Measurements from ENCODE around the gene ZNF605. TPM values are rescaled to one million over a fixed set of nuclear protein-coding genes. Genes with fewer than 3 reads are reported as not detected.
"Not testable (repeated sequence)": the region's sequence is repeated elsewhere in the genome, so short reads cannot be mapped to it uniquely, and the experiment has no call there.

The ZNF605 gene
- total RNA-seq (2014; rRNA removed; shearing (Covaris generic); ENCODE audit: low replicate concordance), result 4.3 and 8.1 TPM in 2 replicates

DNA sequence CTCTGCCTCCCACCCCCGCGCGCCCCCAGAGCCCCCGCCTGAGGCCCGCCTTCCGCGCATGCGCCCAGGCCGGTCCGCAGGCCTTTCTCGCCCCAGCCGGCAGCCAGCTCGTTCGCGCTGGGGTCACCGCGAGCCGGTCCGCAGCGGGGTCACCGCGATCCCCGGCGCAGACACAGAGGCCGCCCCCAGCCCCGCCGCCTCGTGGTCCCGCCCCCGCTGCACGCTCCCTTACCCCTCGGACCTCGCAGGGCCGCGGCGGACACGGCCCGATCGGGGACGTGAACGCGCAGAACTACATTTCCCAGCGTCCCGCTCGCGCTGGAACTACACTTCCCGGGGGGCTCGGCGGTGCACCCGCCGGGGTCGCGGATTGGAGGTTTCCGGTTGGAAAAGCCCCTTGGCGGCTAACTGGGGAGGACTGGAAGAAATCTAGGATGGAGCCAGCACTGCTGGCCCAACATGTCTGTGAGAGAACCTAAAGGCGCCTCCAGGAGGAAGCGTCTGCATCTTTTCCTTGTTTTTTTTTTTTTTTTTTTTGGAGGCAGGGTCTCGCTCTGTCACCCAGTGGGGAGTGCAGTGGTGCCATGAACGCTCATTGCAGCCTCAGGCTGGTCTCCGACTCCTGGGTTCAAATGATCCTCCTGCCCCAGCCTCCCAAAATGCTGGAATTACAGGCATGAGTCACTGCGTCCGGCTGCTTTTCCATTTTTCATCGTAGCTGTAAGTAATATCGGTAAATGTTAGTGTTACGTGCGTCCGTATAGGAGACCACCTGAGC lies at the start of gene ZNF605:
Gene ZNF605, minus strand, starts transcription at position 296 of the 778 bp plus-strand sequence. CDS start 10,671 bp downstream, outside the sequence.
- Histone ChIP-seq H3K9ac (ENCODE audit: low read length) (peak within 1 kb of the TSS; percentile 89), H3K9me2 (replicated peaks; ENCODE audit: insufficient read depth, low read length) (no peaks in the 10 kb centered on the region), H3K9me3 (ENCODE audit: low read length) (peaks cover 13% of the 10 kb centered on the region), H3K4me1 (ENCODE audit: low read length) (peaks cover 8% of the 10 kb centered on the region), H3K27me3 (ENCODE audit: low read length) (no peaks in the 10 kb centered on the region), H2AFZ (ENCODE audit: low read length) (peak within 1 kb of the TSS; percentile 99), H4K20me1 (ENCODE audit: insufficient read depth, low read depth, low read length) (no peaks in the 10 kb centered on the region), H3K36me3 (ENCODE audit: insufficient read depth, low read length) (no peaks in the 10 kb centered on the region; the same call in 1 of the 2 replicates), H3K79me2 (ENCODE audit: low read length) (peaks cover 33% of the 10 kb centered on the region), H3K27ac (ENCODE audit: low read length) (peak within 1 kb of the TSS; percentile 61), H3K4me3 (ENCODE audit: low read length) (peak within 1 kb of the TSS; percentile 91), H3K4me2 (ENCODE audit: low read depth, low read length, poor library complexity, severe bottlenecking) (peak within 1 kb of the TSS; percentile 86)
- peak; percentile 94 for DNase-seq

GRCh38 chr12:132998741-132999140 lies 42.6 kb upstream of the ZNF605 start:
- peaks cover 48% of the 10 kb centered on the region for H3K36me3 ChIP-seq (ENCODE audit: insufficient read depth, low read length)
- peaks cover 65% of the 10 kb centered on the region for H3K9me3 ChIP-seq (ENCODE audit: low read length)
- no peaks in the 10 kb centered on the region for H4K20me1 ChIP-seq (ENCODE audit: insufficient read depth, low read depth, low read length)
- no peak overlapping the region for H2AFZ ChIP-seq (ENCODE audit: low read length)
- H3K4me2 ChIP-seq (ENCODE audit: low read depth, low read length, poor library complexity, severe bottlenecking), result no peak overlapping the region
- no peak overlapping the region for H3K9ac ChIP-seq (ENCODE audit: low read length)
- no peak for DNase-seq
- no peaks in the 10 kb centered on the region for H3K9me2 ChIP-seq (replicated peaks; ENCODE audit: insufficient read depth, low read length)
- peaks cover 90% of the 10 kb centered on the region for H3K79me2 ChIP-seq (ENCODE audit: low read length)
- no peak overlapping the region for H3K27ac ChIP-seq (ENCODE audit: low read length)
- no peaks in the 10 kb centered on the region for H3K27me3 ChIP-seq (ENCODE audit: low read length)
- H3K4me3 ChIP-seq (ENCODE audit: low read length), result no peak overlapping the region
- H3K4me1 ChIP-seq (ENCODE audit: low read length), result no peaks in the 10 kb centered on the region

DNA sequence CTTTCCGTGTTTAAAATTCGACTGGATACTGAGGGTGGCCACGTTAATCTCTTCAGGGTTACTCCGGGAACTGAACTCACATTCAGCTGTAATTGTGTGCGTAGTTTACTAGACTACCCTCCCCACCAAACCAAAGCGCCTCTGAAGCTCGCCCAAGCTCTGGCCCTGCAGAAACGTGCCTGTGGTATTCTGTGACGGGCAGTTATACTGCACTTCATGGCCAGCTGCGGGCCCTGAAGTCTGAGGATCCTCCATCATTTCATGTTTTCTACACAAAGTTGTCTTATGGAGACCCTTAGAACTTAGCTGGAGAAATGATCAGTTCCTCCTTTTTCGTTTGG lies 30.7 kb upstream of the ZNF605 start:
- no peak for DNase-seq
- Histone ChIP-seq H3K27me3 (ENCODE audit: low read length) (no peaks in the 10 kb centered on the region), H2AFZ (ENCODE audit: low read length) (peak overlapping the region; percentile 80; the same call in 1 of the 2 replicates), H3K9me2 (replicated peaks; ENCODE audit: insufficient read depth, low read length) (no peaks in the 10 kb centered on the region), H3K79me2 (ENCODE audit: low read length) (peaks cover 56% of the 10 kb centered on the region), H3K4me3 (ENCODE audit: low read length) (peak overlapping the region; percentile 91), H3K36me3 (ENCODE audit: insufficient read depth, low read length) (peaks cover 33% of the 10 kb centered on the region), H3K9ac (ENCODE audit: low read length) (peak overlapping the region; percentile 99), H3K9me3 (ENCODE audit: low read length) (peaks cover 51% of the 10 kb centered on the region), H3K4me2 (ENCODE audit: low read depth, low read length, poor library complexity, severe bottlenecking) (peak overlapping the region; percentile 75), H3K4me1 (ENCODE audit: low read length) (peaks cover 12% of the 10 kb centered on the region), H3K27ac (ENCODE audit: low read length) (no peak overlapping the region), H4K20me1 (ENCODE audit: insufficient read depth, low read depth, low read length) (no peaks in the 10 kb centered on the region)

DNA sequence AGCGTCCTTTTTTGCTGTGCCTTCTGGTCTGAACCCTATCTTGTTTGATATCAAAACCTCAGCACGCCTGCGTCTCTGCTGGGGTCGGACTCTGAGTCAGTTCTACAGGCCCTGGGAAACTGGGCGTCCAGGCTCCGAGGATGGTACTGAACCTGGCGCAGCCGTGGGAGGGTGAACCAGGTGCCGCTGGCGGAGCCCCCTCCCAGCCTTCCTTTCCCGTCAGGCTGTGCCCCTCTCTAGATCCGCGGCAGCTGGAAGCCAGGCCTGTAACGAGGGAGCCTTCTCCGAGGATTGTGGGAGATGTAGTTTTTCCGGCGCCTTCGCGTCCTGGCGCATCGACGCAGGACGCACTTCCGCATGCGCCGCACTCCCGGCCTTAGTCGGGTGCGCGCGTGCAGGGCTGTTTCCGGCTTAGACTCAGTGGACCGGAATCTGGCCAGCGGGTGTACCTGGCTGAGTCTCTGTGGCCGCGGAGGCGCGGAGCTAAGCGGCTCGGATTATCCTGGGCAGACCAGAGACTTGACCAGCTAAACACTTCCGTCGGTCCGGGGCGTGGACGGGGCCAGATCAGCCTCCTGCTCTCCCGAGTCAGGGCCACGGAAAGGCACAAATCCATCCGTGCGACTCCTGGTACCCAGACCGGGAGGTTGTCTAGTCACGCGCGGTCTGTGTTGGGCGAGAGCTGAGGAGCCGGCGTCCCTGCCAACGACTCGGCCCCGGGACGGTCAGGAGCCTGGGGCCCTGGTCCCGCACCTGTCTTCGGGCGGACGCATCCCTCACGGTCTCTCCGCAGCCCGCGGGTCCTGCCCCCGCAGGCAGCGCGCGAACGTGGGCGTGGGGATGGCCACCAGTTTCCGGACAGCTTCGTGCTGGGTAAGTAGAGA lies 30.1 kb upstream of the ZNF605 start, which contains the start of gene ZNF26:
Gene ZNF26, plus strand, starts transcription at position 367 of the 884 bp plus-strand sequence. Its CDS starts 474 bp downstream, at position 841.
- Histone ChIP-seq H3K4me1 (ENCODE audit: low read length) (peaks cover 12% of the 10 kb centered on the region), H3K4me2 (ENCODE audit: low read depth, low read length, poor library complexity, severe bottlenecking) (peak within 1 kb of the TSS; percentile 75), H3K27ac (ENCODE audit: low read length) (no peak within 1 kb of the TSS; the same call in 1 of the 2 replicates), H3K79me2 (ENCODE audit: low read length) (peaks cover 50% of the 10 kb centered on the region), H3K9ac (ENCODE audit: low read length) (peak within 1 kb of the TSS; percentile 99), H3K9me3 (ENCODE audit: low read length) (peaks cover 46% of the 10 kb centered on the region), H3K9me2 (replicated peaks; ENCODE audit: insufficient read depth, low read length) (no peaks in the 10 kb centered on the region), H3K4me3 (ENCODE audit: low read length) (peak within 1 kb of the TSS; percentile 91), H4K20me1 (ENCODE audit: insufficient read depth, low read depth, low read length) (no peaks in the 10 kb centered on the region), H2AFZ (ENCODE audit: low read length) (peak within 1 kb of the TSS; percentile 96), H3K27me3 (ENCODE audit: low read length) (no peaks in the 10 kb centered on the region), H3K36me3 (ENCODE audit: insufficient read depth, low read length) (peaks cover 33% of the 10 kb centered on the region)
- DNase-seq, result peak; percentile 98

- not testable (repeated sequence) for DNase-seq; H3K79me2 ChIP-seq (ENCODE audit: low read length); H4K20me1 ChIP-seq (ENCODE audit: insufficient read depth, low read depth, low read length); H3K27ac ChIP-seq (ENCODE audit: low read length); H3K4me1 ChIP-seq (ENCODE audit: low read length); H3K9ac ChIP-seq (ENCODE audit: low read length); H3K4me3 ChIP-seq (ENCODE audit: low read length); H3K27me3 ChIP-seq (ENCODE audit: low read length); H3K9me2 ChIP-seq (replicated peaks; ENCODE audit: insufficient read depth, low read length); H3K4me2 ChIP-seq (ENCODE audit: low read depth, low read length, poor library complexity, severe bottlenecking); H2AFZ ChIP-seq (ENCODE audit: low read length); H3K36me3 ChIP-seq (ENCODE audit: insufficient read depth, low read length)
- peaks cover 18% of the 10 kb centered on the region for H3K9me3 ChIP-seq (ENCODE audit: low read length)
Observed at GRCh38 chr12:132976870-132977269, 20.8 kb upstream of the ZNF605 start.

- Histone ChIP-seq H3K4me3 (ENCODE audit: low read length) (no peak overlapping the region), H4K20me1 (ENCODE audit: insufficient read depth, low read depth, low read length) (no peaks in the 10 kb centered on the region), H3K4me1 (ENCODE audit: low read length) (no peaks in the 10 kb centered on the region), H3K9me2 (replicated peaks; ENCODE audit: insufficient read depth, low read length) (no peaks in the 10 kb centered on the region), H3K27ac (ENCODE audit: low read length) (no peak overlapping the region), H3K79me2 (ENCODE audit: low read length) (no peaks in the 10 kb centered on the region), H3K4me2 (ENCODE audit: low read depth, low read length, poor library complexity, severe bottlenecking) (no peak overlapping the region), H3K9ac (ENCODE audit: low read length) (no peak overlapping the region), H3K27me3 (ENCODE audit: low read length) (no peaks in the 10 kb centered on the region), H3K36me3 (ENCODE audit: insufficient read depth, low read length) (no peaks in the 10 kb centered on the region), H3K9me3 (ENCODE audit: low read length) (peaks cover 18% of the 10 kb centered on the region), H2AFZ (ENCODE audit: low read length) (no peak overlapping the region)
- no peak for DNase-seq
Observed at GRCh38 chr12:132972374-132972773, 16.3 kb upstream of the ZNF605 start.

DNA sequence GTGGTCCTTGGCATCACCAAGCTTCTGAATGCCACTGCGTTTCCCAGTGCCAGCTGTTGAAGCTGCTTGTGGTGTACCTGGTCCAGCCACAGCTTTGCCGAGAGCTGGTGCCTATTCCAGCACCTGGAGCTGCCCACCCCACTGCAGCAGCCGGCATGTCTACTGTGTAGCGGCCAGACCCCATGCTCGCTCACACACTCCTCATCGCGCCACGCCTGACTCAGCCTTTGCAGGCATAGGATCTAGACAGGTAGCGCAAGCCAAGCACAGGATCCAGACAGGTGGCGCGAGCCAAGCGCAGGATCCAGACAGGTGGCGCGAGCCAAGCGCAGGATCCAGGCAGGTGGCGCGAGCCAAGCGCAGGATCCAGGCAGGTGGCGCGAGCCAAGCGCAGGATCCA lies 11.6 kb upstream of the ZNF605 start:
- DNase-seq, result no peak
- Histone ChIP-seq H3K9me3 (ENCODE audit: low read length) (peaks cover 18% of the 10 kb centered on the region), H3K4me3 (ENCODE audit: low read length) (no peak overlapping the region), H3K27me3 (ENCODE audit: low read length) (no peaks in the 10 kb centered on the region), H2AFZ (ENCODE audit: low read length) (no peak overlapping the region), H4K20me1 (ENCODE audit: insufficient read depth, low read depth, low read length) (no peaks in the 10 kb centered on the region), H3K9me2 (replicated peaks; ENCODE audit: insufficient read depth, low read length) (no peaks in the 10 kb centered on the region), H3K36me3 (ENCODE audit: insufficient read depth, low read length) (no peaks in the 10 kb centered on the region), H3K9ac (ENCODE audit: low read length) (no peak overlapping the region), H3K79me2 (ENCODE audit: low read length) (no peaks in the 10 kb centered on the region), H3K4me1 (ENCODE audit: low read length) (no peaks in the 10 kb centered on the region), H3K27ac (ENCODE audit: low read length) (no peak overlapping the region), H3K4me2 (ENCODE audit: low read depth, low read length, poor library complexity, severe bottlenecking) (no peak overlapping the region)
